Vagina (tissue), 2 donors: ENCODE measurements around the gene RNF217.

Source experiments
- POLR2A ChIP-seq, 2 donors: fragments of 450-650 bp; IDR thresholded peaks; one replicate each; pipeline ENCODE4 v1.6.1; 2017; ENCODE audit warnings: antibody characterized with exemption in 2 of 2, mild to moderate bottlenecking in 2 of 2, moderate library complexity in 2 of 2
- POLR2AphosphoS5 ChIP-seq, 2 donors: sonication (generic); formaldehyde crosslinking; IDR thresholded peaks; one replicate each; pipeline ENCODE4 v1.9.0; 2017; ENCODE audit warnings: antibody characterized with exemption in 2 of 2, mild to moderate bottlenecking in 2 of 2, low read depth in 1 of 2; ENCODE audit not compliant: insufficient read depth in 1 of 2

GRCh38 chr6:124993327-124993726, 31.1 kb downstream of the RNF217 start:
- TF ChIP-seq POLR2AphosphoS5 (IDR thresholded peaks at IDR 0.05; ENCODE audit: insufficient read depth in 1 of 2, low read depth in 1 of 2) (no peak), POLR2A (IDR thresholded peaks at IDR 0.05) (no peak)
